ENCODE measurements around the gene MAPK1IP1L.

DNA sequence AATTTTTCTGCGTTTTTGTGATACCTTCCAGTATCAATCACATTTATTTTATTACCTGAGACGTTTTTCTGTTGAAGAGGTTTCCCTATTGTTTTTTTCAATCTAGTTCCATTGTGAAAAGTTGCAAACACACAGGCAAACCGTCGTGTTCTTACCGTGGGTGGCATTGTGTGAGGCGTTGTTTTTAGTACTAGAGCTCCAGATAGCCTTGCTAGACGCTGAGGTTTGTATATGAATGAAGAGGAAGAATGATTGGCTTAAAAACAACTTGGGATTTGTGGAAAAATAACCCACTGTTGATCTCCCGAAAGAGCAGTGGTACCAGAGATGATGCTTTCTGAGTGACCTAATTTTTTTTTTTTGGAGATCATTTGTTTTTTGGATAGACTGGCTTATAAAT is 23.4 kb upstream of the MAPK1IP1L start:
- TF ChIP-seq, protein P1, sequence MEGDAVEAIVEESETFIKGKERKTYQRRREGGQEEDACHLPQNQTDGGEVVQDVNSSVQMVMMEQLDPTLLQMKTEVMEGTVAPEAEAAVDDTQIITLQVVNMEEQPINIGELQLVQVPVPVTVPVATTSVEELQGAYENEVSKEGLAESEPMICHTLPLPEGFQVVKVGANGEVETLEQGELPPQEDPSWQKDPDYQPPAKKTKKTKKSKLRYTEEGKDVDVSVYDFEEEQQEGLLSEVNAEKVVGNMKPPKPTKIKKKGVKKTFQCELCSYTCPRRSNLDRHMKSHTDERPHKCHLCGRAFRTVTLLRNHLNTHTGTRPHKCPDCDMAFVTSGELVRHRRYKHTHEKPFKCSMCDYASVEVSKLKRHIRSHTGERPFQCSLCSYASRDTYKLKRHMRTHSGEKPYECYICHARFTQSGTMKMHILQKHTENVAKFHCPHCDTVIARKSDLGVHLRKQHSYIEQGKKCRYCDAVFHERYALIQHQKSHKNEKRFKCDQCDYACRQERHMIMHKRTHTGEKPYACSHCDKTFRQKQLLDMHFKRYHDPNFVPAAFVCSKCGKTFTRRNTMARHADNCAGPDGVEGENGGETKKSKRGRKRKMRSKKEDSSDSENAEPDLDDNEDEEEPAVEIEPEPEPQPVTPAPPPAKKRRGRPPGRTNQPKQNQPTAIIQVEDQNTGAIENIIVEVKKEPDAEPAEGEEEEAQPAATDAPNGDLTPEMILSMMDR (IDR thresholded peaks at IDR 0.05; ENCODE audit: low read length), result no peak
- no peak for TF ChIP-seq EZH2phosphoT487 (IDR thresholded peaks at IDR 0.05; ENCODE audit: low read length)

Data from MM.1S (cell line).